Measurements from ENCODE around the gene KCNJ12.

GRCh38 chr17:21399474-21400186 lies 23.5 kb downstream of the KCNJ12 start:
- TF ChIP-seq, protein P1, sequence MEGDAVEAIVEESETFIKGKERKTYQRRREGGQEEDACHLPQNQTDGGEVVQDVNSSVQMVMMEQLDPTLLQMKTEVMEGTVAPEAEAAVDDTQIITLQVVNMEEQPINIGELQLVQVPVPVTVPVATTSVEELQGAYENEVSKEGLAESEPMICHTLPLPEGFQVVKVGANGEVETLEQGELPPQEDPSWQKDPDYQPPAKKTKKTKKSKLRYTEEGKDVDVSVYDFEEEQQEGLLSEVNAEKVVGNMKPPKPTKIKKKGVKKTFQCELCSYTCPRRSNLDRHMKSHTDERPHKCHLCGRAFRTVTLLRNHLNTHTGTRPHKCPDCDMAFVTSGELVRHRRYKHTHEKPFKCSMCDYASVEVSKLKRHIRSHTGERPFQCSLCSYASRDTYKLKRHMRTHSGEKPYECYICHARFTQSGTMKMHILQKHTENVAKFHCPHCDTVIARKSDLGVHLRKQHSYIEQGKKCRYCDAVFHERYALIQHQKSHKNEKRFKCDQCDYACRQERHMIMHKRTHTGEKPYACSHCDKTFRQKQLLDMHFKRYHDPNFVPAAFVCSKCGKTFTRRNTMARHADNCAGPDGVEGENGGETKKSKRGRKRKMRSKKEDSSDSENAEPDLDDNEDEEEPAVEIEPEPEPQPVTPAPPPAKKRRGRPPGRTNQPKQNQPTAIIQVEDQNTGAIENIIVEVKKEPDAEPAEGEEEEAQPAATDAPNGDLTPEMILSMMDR (conservative IDR thresholded peaks at IDR 0.05 in 1 of 2, IDR thresholded peaks at IDR 0.05 in 1 of 2; ENCODE audit: extremely low read depth in 1 of 2, insufficient read depth in 1 of 2, low read depth in 1 of 2, low read length in 2 of 2) = no peak
- no peak for TF ChIP-seq EZH2 (IDR thresholded peaks at IDR 0.05; ENCODE audit: borderline replicate concordance, low read length)
